ENCODE data around the gene CAPZB. TPM values are rescaled to one million over a fixed set of nuclear protein-coding genes. Genes with fewer than 3 reads are reported as not detected.
"Not testable (repeated sequence)": the region's sequence is repeated elsewhere in the genome, so short reads cannot be mapped to it uniquely, and the experiment has no call there.

CAPZB gene
- total RNA-seq, 1 experiment from 2014 or later = 198 TPM

GRCh38 chr1:19529664-19530063, 44.3 kb upstream of the CAPZB start:
- CTCF ChIA-PET = no interaction called here
- Mint-ChIP-seq H3K27me3 (ENCODE audit: unreplicated experiment) (no peaks in the 10 kb centered on the region), H3K27ac (ENCODE audit: unreplicated experiment) (no peak overlapping the region), H3K4me3 (ENCODE audit: low read depth, unreplicated experiment) (no peak overlapping the region), H3K36me3 (ENCODE audit: insufficient read depth, unreplicated experiment) (no peaks in the 10 kb centered on the region), H3K9me3 (ENCODE audit: low read depth, unreplicated experiment) (no peaks in the 10 kb centered on the region), H3K4me1 (ENCODE audit: low read depth, unreplicated experiment) (no peaks in the 10 kb centered on the region)
- no peak for TF ChIP-seq CTCF (IDR thresholded peaks at IDR 0.05; ENCODE audit: unreplicated experiment)
- intact Hi-C loops (cut with micrococcal nuclease; ENCODE audit: unreplicated experiment) = no loop called here
- BruUV-seq (replicated peaks) = no TSS peak
- no peak for DNase-seq

- H3K9me3 Mint-ChIP-seq (ENCODE audit: low read depth, unreplicated experiment) = no peaks in the 10 kb centered on the region
- no peaks in the 10 kb centered on the region for H3K4me1 Mint-ChIP-seq (ENCODE audit: low read depth, unreplicated experiment)
- no peaks in the 10 kb centered on the region for H3K36me3 Mint-ChIP-seq (ENCODE audit: insufficient read depth, unreplicated experiment)
- H3K27me3 Mint-ChIP-seq (ENCODE audit: unreplicated experiment) = no peaks in the 10 kb centered on the region
- no peak overlapping the region for H3K4me3 Mint-ChIP-seq (ENCODE audit: low read depth, unreplicated experiment)
- CTCF ChIA-PET = no interaction called here
- intact Hi-C loops (cut with micrococcal nuclease; ENCODE audit: unreplicated experiment) = no loop called here
- BruUV-seq (replicated peaks) = no TSS peak
- H3K27ac Mint-ChIP-seq (ENCODE audit: unreplicated experiment) = no peak overlapping the region
- DNase-seq = no peak
- no peak for TF ChIP-seq CTCF (IDR thresholded peaks at IDR 0.05; ENCODE audit: unreplicated experiment)
Observed at GRCh38 chr1:19528438-19528837, 43.1 kb upstream of the CAPZB start.

- CTCF ChIA-PET = interaction anchor here (0.6 to 1.2 kb wide), 2 partner anchors 57 to 387 kb away, joined by 3 read pairs; no protein-coding TSS in a partner anchor
- Mint-ChIP-seq H3K4me1 (ENCODE audit: low read depth, unreplicated experiment) (no peaks in the 10 kb centered on the region), H3K4me3 (ENCODE audit: low read depth, unreplicated experiment) (no peak overlapping the region), H3K36me3 (ENCODE audit: insufficient read depth, unreplicated experiment) (no peaks in the 10 kb centered on the region), H3K27ac (ENCODE audit: unreplicated experiment) (no peak overlapping the region), H3K27me3 (ENCODE audit: unreplicated experiment) (no peaks in the 10 kb centered on the region), H3K9me3 (ENCODE audit: low read depth, unreplicated experiment) (no peaks in the 10 kb centered on the region)
- TF ChIP-seq CTCF (IDR thresholded peaks at IDR 0.05; ENCODE audit: unreplicated experiment) = no peak
- intact Hi-C loops (cut with micrococcal nuclease; ENCODE audit: unreplicated experiment) = no loop called here
- DNase-seq = no peak
- BruUV-seq (replicated peaks) = no TSS peak
Observed at GRCh38 chr1:19525607-19526545, 40.5 kb upstream of the CAPZB start.

- no peaks in the 10 kb centered on the region for H3K9me3 Mint-ChIP-seq (ENCODE audit: low read depth, unreplicated experiment)
- DNase-seq = no peak
- no peaks in the 10 kb centered on the region for H3K27me3 Mint-ChIP-seq (ENCODE audit: unreplicated experiment)
- CTCF ChIA-PET = interaction anchor here (1.2 kb wide), 1 partner anchor 58 kb away, joined by 3 read pairs; no protein-coding TSS in a partner anchor
- no peak overlapping the region for H3K27ac Mint-ChIP-seq (ENCODE audit: unreplicated experiment)
- TF ChIP-seq CTCF (IDR thresholded peaks at IDR 0.05; ENCODE audit: unreplicated experiment) = no peak
- H3K4me1 Mint-ChIP-seq (ENCODE audit: low read depth, unreplicated experiment) = no peaks in the 10 kb centered on the region
- no peak overlapping the region for H3K4me3 Mint-ChIP-seq (ENCODE audit: low read depth, unreplicated experiment)
- intact Hi-C loops (cut with micrococcal nuclease; ENCODE audit: unreplicated experiment) = no loop called here
- H3K36me3 Mint-ChIP-seq (ENCODE audit: insufficient read depth, unreplicated experiment) = no peaks in the 10 kb centered on the region
- BruUV-seq (replicated peaks) = no TSS peak
Observed at GRCh38 chr1:19524791-19525190, 39.5 kb upstream of the CAPZB start.

- intact Hi-C loops (cut with micrococcal nuclease; ENCODE audit: unreplicated experiment); BruUV-seq (replicated peaks): not testable (repeated sequence)
Observed at GRCh38 chr1:19522570-19522969, 37.2 kb upstream of the CAPZB start.

More at GRCh38 chr1:19522570-19522969, 37.2 kb upstream of the CAPZB start:
- H3K27ac Mint-ChIP-seq (ENCODE audit: unreplicated experiment); H3K4me3 Mint-ChIP-seq (ENCODE audit: low read depth, unreplicated experiment); H3K27me3 Mint-ChIP-seq (ENCODE audit: unreplicated experiment); H3K9me3 Mint-ChIP-seq (ENCODE audit: low read depth, unreplicated experiment); CTCF ChIA-PET; H3K4me1 Mint-ChIP-seq (ENCODE audit: low read depth, unreplicated experiment); H3K36me3 Mint-ChIP-seq (ENCODE audit: insufficient read depth, unreplicated experiment); DNase-seq: not testable (repeated sequence)
